Neural cell (in vitro differentiated cells): ENCODE results near the gene MAB21L4. TPM values are rescaled to one million over a fixed set of nuclear protein-coding genes. Genes with fewer than 3 reads are reported as not detected.

Source experiments
- H2AFZ ChIP-seq: fragments of 200-600, 300-800 bp; sonication (generic), shearing (Covaris generic); 2 replicates; pipeline ENCODE4 v1.6.0; 2014; ENCODE audit warnings: low read depth, mild to moderate bottlenecking, antibody characterized with exemption, low read length, moderate library complexity
- H3F3A ChIP-seq: fragments of 200-600 bp; shearing (Covaris generic); 2 replicates; pipeline ENCODE4 v1.6.1; 2016; ENCODE audit warnings: mild to moderate bottlenecking, moderate library complexity, mixed read lengths, antibody characterized with exemption, low read length; ENCODE audit not compliant: insufficient read depth, poor library complexity, severe bottlenecking
- H3K27ac ChIP-seq: fragments of 200-600, 300-800 bp; sonication (generic), shearing (Covaris generic); 2 replicates; pipeline ENCODE4 v1.5.1; 2014; ENCODE audit warnings: mild to moderate bottlenecking, low read length, moderate library complexity
- H3K27me3 ChIP-seq: fragments of 300-800, 200-600 bp; sonication (generic), shearing (Covaris generic); 2 replicates; pipeline ENCODE4 v1.6.0; 2014; ENCODE audit warnings: mild to moderate bottlenecking, low read depth, low read length, moderate library complexity; ENCODE audit not compliant: insufficient read depth
- H3K36me3 ChIP-seq: fragments of 300-800, 200-600 bp; sonication (generic), shearing (Covaris generic); 2 replicates; pipeline ENCODE4 v1.5.1; 2014; ENCODE audit warnings: mild to moderate bottlenecking, antibody characterized with exemption, low read length, moderate library complexity; ENCODE audit not compliant: insufficient read depth
- H3K4me2 ChIP-seq: fragments of 300-800, 200-600 bp; sonication (generic), shearing (Covaris generic); 2 replicates; pipeline ENCODE4 v1.6.0; 2014; ENCODE audit warnings: mild to moderate bottlenecking, low read length
- H3K4me3 ChIP-seq: fragments of 300-800, 200-600 bp; sonication (generic), shearing (Covaris generic); 2 replicates; pipeline ENCODE4 v1.5.1; 2014; ENCODE audit warnings: mild to moderate bottlenecking, low read length, moderate library complexity
- H3K79me2 ChIP-seq: fragments of 200-600 bp; shearing (Covaris generic); replicated peaks from 2 replicates; pipeline ENCODE4 v1.6.0; 2014; ENCODE audit warnings: mild to moderate bottlenecking, low read length, moderate library complexity; ENCODE audit not compliant: insufficient read depth
- H3K9ac ChIP-seq: fragments of 300-800, 200-600 bp; sonication (generic), shearing (Covaris generic); 2 replicates; pipeline ENCODE4 v1.6.1; 2016; ENCODE audit warnings: mild to moderate bottlenecking, low read length, mixed read lengths
- H3K9me2 ChIP-seq: fragments of 200-600 bp; shearing (Covaris generic); 2 replicates; pipeline ENCODE4 v1.6.1; 2016; ENCODE audit warnings: mild to moderate bottlenecking, low read length, mixed read lengths; ENCODE audit not compliant: insufficient read depth
- H3K9me3 ChIP-seq: fragments of 200-600, 300-800 bp; sonication (generic), shearing (Covaris generic); 2 replicates; pipeline ENCODE4 v1.6.1; 2016; ENCODE audit warnings: mild to moderate bottlenecking, mixed run types, low read length, moderate library complexity, mixed read lengths
- H4K20me1 ChIP-seq: fragments of 200-600 bp; shearing (Covaris generic); 2 replicates; pipeline ENCODE4 v1.6.1; 2016; ENCODE audit warnings: mild to moderate bottlenecking, mixed run types; ENCODE audit not compliant: insufficient read depth
- CTCF ChIP-seq: fragments of 450-650 bp; IDR thresholded peaks from 2 replicates; pipeline ENCODE4 v1.5.1; 2014; ENCODE audit warnings: antibody characterized with exemption, mild to moderate bottlenecking, moderate library complexity; ENCODE audit not compliant: poor library complexity, severe bottlenecking
- EP300 ChIP-seq: fragments of 450-650 bp; conservative IDR thresholded peaks from 2 replicates; pipeline ENCODE4 v1.6.1; 2014; ENCODE audit warnings: antibody characterized with exemption, mild to moderate bottlenecking, moderate library complexity; ENCODE audit not compliant: poor library complexity, severe bottlenecking
- EZH2 ChIP-seq: fragments of 200-600, 300-800 bp; shearing (Covaris generic), sonication (generic); IDR thresholded peaks from 2 replicates; pipeline ENCODE4 v1.6.1; 2014; ENCODE audit warnings: antibody characterized with exemption, low read length, borderline replicate concordance, mild to moderate bottlenecking; ENCODE audit not compliant: insufficient read depth, poor library complexity, severe bottlenecking
- MXI1 ChIP-seq: fragments of 450-650 bp; conservative IDR thresholded peaks from 2 replicates; pipeline ENCODE4 v1.6.1; 2014; ENCODE audit warnings: antibody characterized with exemption, mild to moderate bottlenecking; ENCODE audit not compliant: poor library complexity, severe bottlenecking
- POLR2AphosphoS5 ChIP-seq: IDR thresholded peaks from 2 replicates; pipeline ENCODE4 v1.6.1; 2012
- RAD21 ChIP-seq: fragments of 450-650 bp; conservative IDR thresholded peaks from 2 replicates; pipeline ENCODE4 v1.6.1; 2014; ENCODE audit warnings: antibody characterized with exemption, mild to moderate bottlenecking, moderate library complexity
- SMC3 ChIP-seq: fragments of 450-650 bp; conservative IDR thresholded peaks from 2 replicates; pipeline ENCODE4 v1.6.1; 2014; ENCODE audit warnings: antibody characterized with exemption, mild to moderate bottlenecking, moderate library complexity; ENCODE audit not compliant: poor library complexity
- TAF1 ChIP-seq: IDR thresholded peaks from 2 replicates; pipeline ENCODE4 v1.6.1; 2012; ENCODE audit warnings: low read depth
- polyA plus RNA-seq: library from polyadenylated mRNA; depleted of rRNA; stranded (reverse); fragments of >200 nt; gene quantifications from 2 replicates; pipeline ENCODE4 v1.2.3, GENCODE V29; 2014
- TF ChIP-seq, protein P1 (sequence below): IDR thresholded peaks from 2 replicates; pipeline ENCODE4 v1.6.1; 2012; ENCODE audit warnings: borderline replicate concordance

The MAB21L4 gene
- polyA plus RNA-seq, 1 donor from 2014 or later = not detected

- Histone ChIP-seq H3K4me3 (no peak overlapping the region), H3K4me2 (no peak overlapping the region), H3K36me3 (no peaks in the 10 kb centered on the region), H3K79me2 (no peaks in the 10 kb centered on the region), H3F3A (no peaks in the 10 kb centered on the region), H3K9ac (no peak overlapping the region), H4K20me1 (no peaks in the 10 kb centered on the region), H2AFZ (no peak overlapping the region), H3K9me2 (no peaks in the 10 kb centered on the region), H3K9me3 (no peaks in the 10 kb centered on the region), H3K27me3 (no peaks in the 10 kb centered on the region), H3K27ac (no peak overlapping the region)
- TF ChIP-seq EZH2 (no peak), MXI1 (no peak), SMC3 (no peak), POLR2AphosphoS5 (no peak), RAD21 (no peak), TAF1 (no peak), EP300 (no peak), CTCF (no peak)
- TF ChIP-seq, protein P1, sequence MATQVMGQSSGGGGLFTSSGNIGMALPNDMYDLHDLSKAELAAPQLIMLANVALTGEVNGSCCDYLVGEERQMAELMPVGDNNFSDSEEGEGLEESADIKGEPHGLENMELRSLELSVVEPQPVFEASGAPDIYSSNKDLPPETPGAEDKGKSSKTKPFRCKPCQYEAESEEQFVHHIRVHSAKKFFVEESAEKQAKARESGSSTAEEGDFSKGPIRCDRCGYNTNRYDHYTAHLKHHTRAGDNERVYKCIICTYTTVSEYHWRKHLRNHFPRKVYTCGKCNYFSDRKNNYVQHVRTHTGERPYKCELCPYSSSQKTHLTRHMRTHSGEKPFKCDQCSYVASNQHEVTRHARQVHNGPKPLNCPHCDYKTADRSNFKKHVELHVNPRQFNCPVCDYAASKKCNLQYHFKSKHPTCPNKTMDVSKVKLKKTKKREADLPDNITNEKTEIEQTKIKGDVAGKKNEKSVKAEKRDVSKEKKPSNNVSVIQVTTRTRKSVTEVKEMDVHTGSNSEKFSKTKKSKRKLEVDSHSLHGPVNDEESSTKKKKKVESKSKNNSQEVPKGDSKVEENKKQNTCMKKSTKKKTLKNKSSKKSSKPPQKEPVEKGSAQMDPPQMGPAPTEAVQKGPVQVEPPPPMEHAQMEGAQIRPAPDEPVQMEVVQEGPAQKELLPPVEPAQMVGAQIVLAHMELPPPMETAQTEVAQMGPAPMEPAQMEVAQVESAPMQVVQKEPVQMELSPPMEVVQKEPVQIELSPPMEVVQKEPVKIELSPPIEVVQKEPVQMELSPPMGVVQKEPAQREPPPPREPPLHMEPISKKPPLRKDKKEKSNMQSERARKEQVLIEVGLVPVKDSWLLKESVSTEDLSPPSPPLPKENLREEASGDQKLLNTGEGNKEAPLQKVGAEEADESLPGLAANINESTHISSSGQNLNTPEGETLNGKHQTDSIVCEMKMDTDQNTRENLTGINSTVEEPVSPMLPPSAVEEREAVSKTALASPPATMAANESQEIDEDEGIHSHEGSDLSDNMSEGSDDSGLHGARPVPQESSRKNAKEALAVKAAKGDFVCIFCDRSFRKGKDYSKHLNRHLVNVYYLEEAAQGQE = no peak
Measured at GRCh38 chr2:240881913-240882312, 14.0 kb downstream of the MAB21L4 start.

DNA sequence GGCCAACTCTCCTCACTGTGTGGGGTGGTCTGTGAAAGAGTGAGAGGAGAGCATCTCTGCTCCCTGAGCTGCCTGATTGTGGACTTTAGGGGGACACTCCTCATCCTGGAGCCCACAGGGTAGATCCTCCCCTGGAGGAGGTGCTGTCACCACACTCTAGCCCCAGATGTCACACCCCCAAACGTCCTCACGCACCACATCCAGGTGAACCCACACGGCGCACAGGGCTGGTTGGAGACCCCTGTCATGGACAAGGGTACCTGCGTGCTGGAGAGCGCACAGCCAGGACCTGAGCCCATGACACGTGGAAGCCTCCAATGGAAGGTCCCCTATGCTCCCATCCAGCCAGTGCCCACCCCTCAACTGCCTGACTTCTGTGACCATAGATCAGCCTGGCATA, 16.9 kb downstream of the MAB21L4 start:
- no peak for TF ChIP-seq RAD21
- TF ChIP-seq EZH2 = no peak
- TF ChIP-seq POLR2AphosphoS5 = no peak
- no peak for TF ChIP-seq CTCF
- TF ChIP-seq, protein P1 = no peak
- TF ChIP-seq MXI1 = no peak
- no peak for TF ChIP-seq TAF1
- TF ChIP-seq EP300 = no peak
- TF ChIP-seq SMC3 = no peak
- Histone ChIP-seq H3K9ac (no peak overlapping the region), H3K9me2 (no peaks in the 10 kb centered on the region), H4K20me1 (no peaks in the 10 kb centered on the region), H3F3A (no peaks in the 10 kb centered on the region), H3K9me3 (no peaks in the 10 kb centered on the region), H3K36me3 (no peaks in the 10 kb centered on the region), H3K27ac (no peak overlapping the region), H3K4me2 (no peak overlapping the region), H3K27me3 (no peaks in the 10 kb centered on the region), H3K79me2 (no peaks in the 10 kb centered on the region), H3K4me3 (no peak overlapping the region), H2AFZ (no peak overlapping the region)
